Lung (tissue), 12 donors: ENCODE results near the gene CDSN. TPM values are rescaled to one million over a fixed set of nuclear protein-coding genes. Genes with fewer than 3 reads are reported as not detected.

Experiments used
- ATAC-seq: fragments of 200-7000 bp; cut with Tn5 transposase; one replicate; pipeline ENCODE4 v1.9.1; 2020; ENCODE audit warnings: moderate number of reproducible peaks; ENCODE audit not compliant: insufficient read depth, low FRiP score
- DNase-seq, 3 donors: peaks; one replicate each; pipeline ENCODE4 v3.0.0-alpha.2; 2013 to 2017
- H3K27ac ChIP-seq, 2 donors: one replicate each; pipeline ENCODE4 v1.5.1; 2013; ENCODE audit warnings: mild to moderate bottlenecking in 2 of 2, moderate library complexity in 2 of 2, control low read depth in 1 of 2, inconsistent platforms in 1 of 2, low read depth in 1 of 2, low read length in 1 of 2
- H3K27me3 ChIP-seq, 3 donors: one replicate each; pipeline ENCODE4 v1.5.1; 2013; ENCODE audit warnings: low read length in 2 of 3; ENCODE audit not compliant: control insufficient read depth in 3 of 3, insufficient read depth in 3 of 3
- H3K36me3 ChIP-seq, 4 donors: one replicate each; pipeline ENCODE4 v1.5.1; 2013; ENCODE audit warnings: low read length in 4 of 4, mild to moderate bottlenecking in 1 of 4, moderate library complexity in 1 of 4; ENCODE audit not compliant: control insufficient read depth in 4 of 4, insufficient read depth in 4 of 4
- H3K4me1 ChIP-seq, 5 donors: one replicate each; pipeline ENCODE4 v1.5.1; 2013; ENCODE audit warnings: low read length in 5 of 5, mild to moderate bottlenecking in 2 of 5, moderate library complexity in 1 of 5; ENCODE audit not compliant: control insufficient read depth in 5 of 5, insufficient read depth in 5 of 5
- H3K4me3 ChIP-seq: one replicate; pipeline ENCODE4 v1.5.1; 2013; ENCODE audit warnings: mild to moderate bottlenecking, control low read depth, moderate library complexity
- H3K9ac ChIP-seq, 2 donors: one replicate each; pipeline ENCODE4 v1.5.1; 2013; ENCODE audit warnings: low read length in 2 of 2, control low read depth in 1 of 2; ENCODE audit not compliant: insufficient read depth in 1 of 2
- H3K9me3 ChIP-seq, 4 donors: one replicate each; pipeline ENCODE4 v1.5.1; 2013; ENCODE audit warnings: low read length in 3 of 4, mild to moderate bottlenecking in 1 of 4, moderate library complexity in 1 of 4; ENCODE audit not compliant: control insufficient read depth in 4 of 4, insufficient read depth in 3 of 4
- WGBS, 2 donors: extraction: QIAGEN DNeasy Blood & Tissue Kit; methylation state at CpG; one replicate each; pipeline ENCODE4 v1.1.7; 2013; 5-methylcytosine and 5-hydroxymethylcytosine counted together
- polyA plus RNA-seq, 2 donors: library from polyadenylated mRNA; stranded (reverse); fragments of 200-250 nt; gene quantifications; one replicate each; pipeline ENCODE4 v1.2.1, GENCODE V29; 2013
- total RNA-seq, 2 donors: library from RNA; depleted of rRNA in 1 of 2; stranded (reverse); fragments of >200 nt in 1 of 2; gene quantifications; one replicate each; pipeline ENCODE4 v1.2.1, GENCODE V29; 2014 to 2021
- TF ChIP-seq, protein P1 (sequence below): IDR thresholded peaks from 2 replicates; pipeline ENCODE4 v1.5.1; 2012; ENCODE audit warnings: mild to moderate bottlenecking; ENCODE audit errors: control extremely low read depth, extremely low read depth
- donor health status: control.
- donor health status: control.
- donor health status: Bipolar disorder and iron deficiency.
- donor health status: healthy.
- donor health status: DM: yes; HTN: yes; CAD: no.

CDSN gene
- total and polyA plus RNA-seq, 4 donors: 0.05 to 0.10 (median 0.06) TPM; not detected in 1

DNA sequence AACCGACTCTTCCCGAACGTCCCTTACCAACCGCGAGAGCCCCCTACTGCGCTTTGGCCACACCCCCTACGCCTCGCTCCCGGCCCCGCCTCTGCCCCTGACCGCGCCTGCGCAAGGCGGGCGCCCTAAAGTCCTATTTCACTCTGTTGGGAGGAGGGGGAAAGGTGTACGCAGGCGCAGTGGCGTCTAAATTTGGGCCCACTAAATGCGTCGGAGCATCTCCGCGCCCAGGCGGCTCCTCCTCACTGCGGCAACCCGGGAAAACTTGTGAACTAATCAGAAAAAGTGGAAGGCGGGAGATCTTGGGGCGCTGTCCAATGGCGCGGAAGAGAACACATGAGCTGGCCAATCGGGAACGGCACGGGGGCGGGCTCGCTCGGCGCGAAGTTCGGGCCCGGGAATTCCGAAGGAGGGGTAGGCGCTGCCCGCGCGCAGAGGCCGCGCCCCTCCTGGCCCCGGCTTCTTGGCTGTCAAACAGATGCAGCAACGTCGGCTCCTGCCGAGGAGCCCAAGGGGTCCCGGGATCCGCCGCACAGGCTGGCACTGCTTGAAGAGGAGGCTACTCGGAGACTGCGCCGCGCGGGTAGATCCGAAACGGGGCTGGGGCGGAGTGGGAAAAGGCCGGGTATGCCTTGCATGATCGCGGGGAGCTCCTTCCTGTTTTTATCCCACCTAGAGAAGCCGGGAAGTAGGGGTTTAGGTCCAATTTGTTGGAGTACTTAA is 38.1 kb upstream of the CDSN start, which contains the start of gene TCF19:
TCF19 (plus strand) TSS at position 450 of the 723 bp plus-strand sequence. CDS start 881 bp downstream, outside the sequence.
- H3K9me3 ChIP-seq: no peaks in the 10 kb centered on the region
- peak; percentile 100 for DNase-seq
- H3K27me3 ChIP-seq: no peaks in the 10 kb centered on the region
- WGBS, 2 donors: 0% methylated on average over 65 of the region's 65 CpGs
- peak within 1 kb of the TSS; percentile 12 to 65 for H3K27ac ChIP-seq
- peaks cover 3 to 21% (median 9%) of the 10 kb centered on the region in 5 donors for H3K4me1 ChIP-seq
- peaks cover 0 to 12% (median 10%) of the 10 kb centered on the region in 4 donors for H3K36me3 ChIP-seq
- ATAC-seq: peak; percentile 97
- peak within 1 kb of the TSS; percentile 63 to 88 for H3K9ac ChIP-seq
- H3K4me3 ChIP-seq: peak within 1 kb of the TSS; percentile 77
- TF ChIP-seq, protein P1, sequence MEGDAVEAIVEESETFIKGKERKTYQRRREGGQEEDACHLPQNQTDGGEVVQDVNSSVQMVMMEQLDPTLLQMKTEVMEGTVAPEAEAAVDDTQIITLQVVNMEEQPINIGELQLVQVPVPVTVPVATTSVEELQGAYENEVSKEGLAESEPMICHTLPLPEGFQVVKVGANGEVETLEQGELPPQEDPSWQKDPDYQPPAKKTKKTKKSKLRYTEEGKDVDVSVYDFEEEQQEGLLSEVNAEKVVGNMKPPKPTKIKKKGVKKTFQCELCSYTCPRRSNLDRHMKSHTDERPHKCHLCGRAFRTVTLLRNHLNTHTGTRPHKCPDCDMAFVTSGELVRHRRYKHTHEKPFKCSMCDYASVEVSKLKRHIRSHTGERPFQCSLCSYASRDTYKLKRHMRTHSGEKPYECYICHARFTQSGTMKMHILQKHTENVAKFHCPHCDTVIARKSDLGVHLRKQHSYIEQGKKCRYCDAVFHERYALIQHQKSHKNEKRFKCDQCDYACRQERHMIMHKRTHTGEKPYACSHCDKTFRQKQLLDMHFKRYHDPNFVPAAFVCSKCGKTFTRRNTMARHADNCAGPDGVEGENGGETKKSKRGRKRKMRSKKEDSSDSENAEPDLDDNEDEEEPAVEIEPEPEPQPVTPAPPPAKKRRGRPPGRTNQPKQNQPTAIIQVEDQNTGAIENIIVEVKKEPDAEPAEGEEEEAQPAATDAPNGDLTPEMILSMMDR: no peak

DNA sequence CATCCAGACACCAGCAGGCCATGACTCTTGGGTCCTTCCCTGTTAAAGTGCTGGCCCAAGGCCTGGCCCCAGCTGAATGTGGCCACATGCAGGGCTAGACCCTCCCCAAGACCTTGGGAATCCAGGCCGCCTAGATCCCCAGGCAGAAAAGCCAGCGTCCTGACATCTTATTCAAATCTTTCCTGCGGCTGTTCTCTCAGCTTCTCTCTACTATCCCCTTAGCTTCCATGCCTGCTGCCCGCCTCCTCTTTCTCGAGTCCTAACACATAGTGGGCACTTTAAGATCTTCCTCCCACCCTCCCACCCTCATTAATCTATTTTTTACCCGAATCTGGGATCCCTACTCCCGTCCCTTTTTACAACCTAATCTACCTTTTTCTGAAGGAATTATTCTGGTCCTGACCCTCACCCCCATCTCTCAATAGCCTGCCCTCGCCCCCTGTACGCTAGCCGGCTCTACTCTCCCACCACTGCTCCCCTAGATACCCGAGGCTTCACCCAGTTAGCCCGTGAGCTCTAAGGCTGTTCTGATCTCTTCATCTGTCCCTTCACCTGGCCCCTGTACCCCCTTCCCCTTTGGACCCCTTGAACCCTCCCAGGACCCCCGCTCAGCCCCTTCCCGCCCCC is 37.4 kb upstream of the CDSN start, which contains the start of gene CCHCR1:
CCHCR1 (minus strand) TSS at position 290 of the 627 bp plus-strand sequence; CDS start at position 88, 202 bp downstream.
- Histone ChIP-seq H3K4me1 (peaks cover 3 to 21% (median 9%) of the 10 kb centered on the region in 5 donors), H3K27me3 (no peaks in the 10 kb centered on the region), H3K36me3 (peaks cover 0 to 12% (median 8%) of the 10 kb centered on the region in 4 donors), H3K27ac (peak within 1 kb of the TSS; percentile 12 to 65), H3K9me3 (no peaks in the 10 kb centered on the region), H3K9ac (peak within 1 kb of the TSS; percentile 63 to 88), H3K4me3 (peak within 1 kb of the TSS; percentile 77)
- TF ChIP-seq, protein P1: no peak
- 12 to 13% methylated on average over 14 of the region's 14 CpGs for WGBS, 2 donors
- ATAC-seq (peak; percentile 13), DNase-seq (peak in 1 of 3 donors; percentile 7)

DNA sequence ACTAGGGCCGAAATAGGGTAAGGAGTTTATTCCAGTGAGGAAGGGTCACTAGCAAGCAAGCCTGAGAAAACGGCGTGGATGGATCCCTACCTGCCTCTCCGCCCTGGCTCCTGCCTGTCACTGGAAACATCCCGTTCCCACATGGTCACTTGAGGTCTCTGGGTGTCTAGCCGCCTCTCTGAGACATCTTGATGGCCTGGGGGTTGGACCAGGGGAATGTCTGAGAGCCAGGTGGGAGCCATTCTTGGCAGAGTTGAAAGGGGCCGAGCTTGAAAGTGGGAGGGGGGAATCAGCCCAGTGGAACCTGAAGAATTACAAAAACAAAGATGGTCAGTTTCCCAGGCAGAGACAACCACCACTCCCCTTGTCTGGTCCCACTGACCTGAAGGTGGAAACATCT is 36.4 kb upstream of the CDSN start:
- DNase-seq (no peak), ATAC-seq (no peak)
- Histone ChIP-seq H3K27me3 (no peaks in the 10 kb centered on the region), H3K4me3 (no peak overlapping the region), H3K9me3 (no peaks in the 10 kb centered on the region), H3K27ac (no peak overlapping the region), H3K36me3 (peaks cover 0 to 7% (median 3%) of the 10 kb centered on the region in 4 donors), H3K9ac (no peak overlapping the region), H3K4me1 (peaks cover 3 to 21% (median 9%) of the 10 kb centered on the region in 5 donors)
- WGBS, 2 donors: 94 to 97% methylated on average over 7 of the region's 7 CpGs
- TF ChIP-seq, protein P1: no peak
